Astrocyte (in vitro differentiated cells and primary cell): Measurements from ENCODE around the gene LRRC26. TPM values are rescaled to one million over a fixed set of nuclear protein-coding genes. Genes with fewer than 3 reads are reported as not detected.

Experiments used
- DNase-seq: peaks from one replicate; pipeline ENCODE4 v3.0.0-alpha.2; 2010; ENCODE audit warnings: low read depth
- FAIRE-seq: peaks from 2 replicates; lab custom pipeline; 2011; peaks lifted over from hg19 to GRCh38; lab: Jason Lieb, UNC
- H2AFZ ChIP-seq: 2 replicates; pipeline ENCODE4 v1.6.0; 2012; ENCODE audit warnings: low read depth, low read length, inconsistent platforms
- H3K27ac ChIP-seq: 2 replicates; pipeline ENCODE4 v1.5.1; 2011; ENCODE audit warnings: low read depth, low read length, inconsistent platforms
- H3K27me3 ChIP-seq: 2 replicates; pipeline ENCODE4 v1.6.0; 2011; ENCODE audit warnings: low read length, inconsistent platforms; ENCODE audit not compliant: insufficient read depth
- H3K36me3 ChIP-seq: 2 replicates; pipeline ENCODE4 v1.5.1; 2011; ENCODE audit warnings: low read length, inconsistent platforms; ENCODE audit not compliant: insufficient read depth
- H3K4me1 ChIP-seq: 2 replicates; pipeline ENCODE4 v1.5.1; 2011; ENCODE audit warnings: low read length, inconsistent platforms; ENCODE audit not compliant: insufficient read depth
- H3K4me2 ChIP-seq: 2 replicates; pipeline ENCODE4 v1.6.0; 2012; ENCODE audit warnings: low read length, inconsistent platforms
- H3K4me3 ChIP-seq: 2 replicates; pipeline ENCODE4 v1.5.1; 2011; ENCODE audit warnings: low read depth, mild to moderate bottlenecking, low read length, inconsistent platforms; ENCODE audit not compliant: insufficient read depth
- H3K79me2 ChIP-seq: 2 replicates; pipeline ENCODE4 v1.6.0; 2012; ENCODE audit warnings: mild to moderate bottlenecking, low read length, inconsistent platforms; ENCODE audit not compliant: insufficient read depth
- H3K9ac ChIP-seq: 2 replicates; pipeline ENCODE4 v1.6.0; 2012; ENCODE audit warnings: mild to moderate bottlenecking, low read length, inconsistent platforms
- H3K9me3 ChIP-seq: 2 replicates; pipeline ENCODE4 v1.5.1; 2012; ENCODE audit warnings: low read depth, mild to moderate bottlenecking, low read length, inconsistent platforms; ENCODE audit not compliant: insufficient read depth
- H4K20me1 ChIP-seq: 2 replicates; pipeline ENCODE4 v1.6.0; 2012; ENCODE audit warnings: low read length, inconsistent platforms; ENCODE audit not compliant: insufficient read depth
- H3K27ac Mint-ChIP-seq: one replicate; pipeline ENCODE4 v1.8.0; 2021; ENCODE audit warnings: mild to moderate bottlenecking, mixed read lengths; ENCODE audit not compliant: unreplicated experiment
- H3K27me3 Mint-ChIP-seq: one replicate; pipeline ENCODE4 v1.8.0; 2021; ENCODE audit warnings: low read depth, mixed read lengths; ENCODE audit not compliant: unreplicated experiment
- H3K36me3 Mint-ChIP-seq: one replicate; pipeline ENCODE4 v1.8.0; 2021; ENCODE audit warnings: low read depth, mixed read lengths; ENCODE audit not compliant: unreplicated experiment
- H3K4me1 Mint-ChIP-seq: one replicate; pipeline ENCODE4 v1.8.0; 2021; ENCODE audit warnings: low read depth, mixed read lengths; ENCODE audit not compliant: unreplicated experiment
- H3K4me3 Mint-ChIP-seq: one replicate; pipeline ENCODE4 v1.8.0; 2021; ENCODE audit warnings: mild to moderate bottlenecking, moderate library complexity, mixed read lengths; ENCODE audit not compliant: unreplicated experiment
- H3K9me3 Mint-ChIP-seq: one replicate; pipeline ENCODE4 v1.8.0; 2021; ENCODE audit warnings: mild to moderate bottlenecking, mixed read lengths; ENCODE audit not compliant: unreplicated experiment
- EZH2 ChIP-seq: IDR thresholded peaks from 2 replicates; pipeline ENCODE4 v1.6.1; 2012; ENCODE audit warnings: mild to moderate bottlenecking, low read length, inconsistent platforms; ENCODE audit not compliant: insufficient read depth
- total RNA-seq: library from RNA; stranded (reverse); gene quantifications from 2 replicates; pipeline ENCODE4 v1.2.1, GENCODE V29; 2021
- TF ChIP-seq, protein P1 (sequence below): IDR thresholded peaks from 2 replicates; pipeline ENCODE4 v1.5.1; 2011; ENCODE audit warnings: low read depth, mild to moderate bottlenecking, inconsistent platforms, low read length, moderate library complexity; ENCODE audit not compliant: insufficient read depth

LRRC26 gene
- total RNA-seq, 1 donor from 2014 or later = not detected

- H3K27me3 Mint-ChIP-seq = peaks cover 2% of the 10 kb centered on the region
- no peak overlapping the region for H3K9ac ChIP-seq
- H3K79me2 ChIP-seq = no peaks in the 10 kb centered on the region
- H3K4me2 ChIP-seq = no peak overlapping the region
- H3K9me3 Mint-ChIP-seq = no peaks in the 10 kb centered on the region
- no peak overlapping the region for H3K27ac ChIP-seq
- peaks cover 3% of the 10 kb centered on the region for H3K36me3 ChIP-seq
- no peak for FAIRE-seq
- no peak overlapping the region for H3K27ac Mint-ChIP-seq
- no peaks in the 10 kb centered on the region for H3K4me1 Mint-ChIP-seq
- H3K4me3 Mint-ChIP-seq = no peak overlapping the region
- peaks cover 4% of the 10 kb centered on the region for H3K27me3 ChIP-seq
- H4K20me1 ChIP-seq = peaks cover 21% of the 10 kb centered on the region
- no peak overlapping the region for H3K4me3 ChIP-seq
- no peaks in the 10 kb centered on the region for H3K9me3 ChIP-seq
- no peak for DNase-seq
- H3K36me3 Mint-ChIP-seq = peaks cover 11% of the 10 kb centered on the region
- no peaks in the 10 kb centered on the region for H3K4me1 ChIP-seq
- TF ChIP-seq, protein P1, sequence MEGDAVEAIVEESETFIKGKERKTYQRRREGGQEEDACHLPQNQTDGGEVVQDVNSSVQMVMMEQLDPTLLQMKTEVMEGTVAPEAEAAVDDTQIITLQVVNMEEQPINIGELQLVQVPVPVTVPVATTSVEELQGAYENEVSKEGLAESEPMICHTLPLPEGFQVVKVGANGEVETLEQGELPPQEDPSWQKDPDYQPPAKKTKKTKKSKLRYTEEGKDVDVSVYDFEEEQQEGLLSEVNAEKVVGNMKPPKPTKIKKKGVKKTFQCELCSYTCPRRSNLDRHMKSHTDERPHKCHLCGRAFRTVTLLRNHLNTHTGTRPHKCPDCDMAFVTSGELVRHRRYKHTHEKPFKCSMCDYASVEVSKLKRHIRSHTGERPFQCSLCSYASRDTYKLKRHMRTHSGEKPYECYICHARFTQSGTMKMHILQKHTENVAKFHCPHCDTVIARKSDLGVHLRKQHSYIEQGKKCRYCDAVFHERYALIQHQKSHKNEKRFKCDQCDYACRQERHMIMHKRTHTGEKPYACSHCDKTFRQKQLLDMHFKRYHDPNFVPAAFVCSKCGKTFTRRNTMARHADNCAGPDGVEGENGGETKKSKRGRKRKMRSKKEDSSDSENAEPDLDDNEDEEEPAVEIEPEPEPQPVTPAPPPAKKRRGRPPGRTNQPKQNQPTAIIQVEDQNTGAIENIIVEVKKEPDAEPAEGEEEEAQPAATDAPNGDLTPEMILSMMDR = peak; percentile 51
- no peak for TF ChIP-seq EZH2
- no peak overlapping the region for H2AFZ ChIP-seq
These were observed 6.7 kb upstream of the LRRC26 start for GRCh38 chr9:137176302-137177182.

- TF ChIP-seq, protein P1 = no peak
- no peak for TF ChIP-seq EZH2
- H3K27ac ChIP-seq = no peak overlapping the region
- no peaks in the 10 kb centered on the region for H3K4me1 ChIP-seq
- DNase-seq = no peak
- no peak overlapping the region for H3K9ac ChIP-seq
- H3K9me3 ChIP-seq = no peaks in the 10 kb centered on the region
- no peaks in the 10 kb centered on the region for H3K79me2 ChIP-seq
- no peak overlapping the region for H3K4me3 ChIP-seq
- Mint-ChIP-seq H3K4me3 (no peak overlapping the region), H3K4me1 (no peaks in the 10 kb centered on the region), H3K36me3 (peaks cover 11% of the 10 kb centered on the region), H3K27ac (no peak overlapping the region), H3K27me3 (peaks cover 8% of the 10 kb centered on the region), H3K9me3 (no peaks in the 10 kb centered on the region)
- FAIRE-seq = no peak
- peaks cover 8% of the 10 kb centered on the region for H3K27me3 ChIP-seq
- H4K20me1 ChIP-seq = peaks cover 21% of the 10 kb centered on the region
- no peak overlapping the region for H2AFZ ChIP-seq
- H3K4me2 ChIP-seq = no peak overlapping the region
- peaks cover 3% of the 10 kb centered on the region for H3K36me3 ChIP-seq
These were observed 5.6 kb upstream of the LRRC26 start for GRCh38 chr9:137175345-137175961.
